OCI-LY3 (cell line): ENCODE results near the gene GALNT16.

Experiments
- CTCF ChIP-seq: fragments of 200-600, 300-600 bp; sonication (generic); IDR thresholded peaks from 2 replicates; pipeline ENCODE4 v1.5.1; 2014; ENCODE audit warnings: antibody characterized with exemption, low read length, low read depth
- EZH2phosphoT487 ChIP-seq: fragments of 200-600 bp; shearing (Covaris generic); IDR thresholded peaks from 2 replicates; pipeline ENCODE4 v1.6.1; 2018; ENCODE audit warnings: antibody characterized with exemption, mixed run types, low read depth

- TF ChIP-seq CTCF (no peak), EZH2phosphoT487 (no peak)
Measured at GRCh38 chr14:69238883-69239282, 21.1 kb upstream of the GALNT16 start.
